22Rv1 (cell line): Measurements from ENCODE around the gene GFI1B.

Experiments used
- ZFX ChIP-seq: fragments of 450-650 bp; IDR thresholded peaks from 2 replicates; pipeline ENCODE4 v1.6.1; 2017; ENCODE audit warnings: antibody characterized with exemption, borderline replicate concordance
- TF ChIP-seq, protein P1 (sequence below): fragments of 450-650 bp; IDR thresholded peaks from 2 replicates; pipeline ENCODE4 v1.5.1; 2017; ENCODE audit warnings: mild to moderate bottlenecking

DNA sequence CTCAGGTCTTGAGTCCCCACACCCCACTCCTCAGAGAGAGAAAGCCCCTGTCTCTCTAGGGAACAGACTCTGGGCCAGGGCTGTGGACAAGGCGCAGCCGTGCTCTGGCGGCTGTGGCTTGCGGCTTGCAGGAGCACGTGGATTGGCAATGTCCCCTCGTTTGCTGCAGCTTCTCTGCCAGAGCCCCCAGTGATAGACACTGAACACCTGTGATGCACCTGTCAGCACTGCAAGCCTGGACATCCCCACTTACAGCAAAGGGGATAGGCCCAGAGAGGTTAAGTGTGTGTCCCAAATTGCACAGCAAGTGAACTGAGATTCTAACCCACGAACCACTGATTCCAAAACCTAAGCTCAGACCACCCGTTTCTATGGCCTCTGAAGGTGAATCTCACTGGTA, 7.0 kb downstream of the GFI1B start:
- TF ChIP-seq, protein P1, sequence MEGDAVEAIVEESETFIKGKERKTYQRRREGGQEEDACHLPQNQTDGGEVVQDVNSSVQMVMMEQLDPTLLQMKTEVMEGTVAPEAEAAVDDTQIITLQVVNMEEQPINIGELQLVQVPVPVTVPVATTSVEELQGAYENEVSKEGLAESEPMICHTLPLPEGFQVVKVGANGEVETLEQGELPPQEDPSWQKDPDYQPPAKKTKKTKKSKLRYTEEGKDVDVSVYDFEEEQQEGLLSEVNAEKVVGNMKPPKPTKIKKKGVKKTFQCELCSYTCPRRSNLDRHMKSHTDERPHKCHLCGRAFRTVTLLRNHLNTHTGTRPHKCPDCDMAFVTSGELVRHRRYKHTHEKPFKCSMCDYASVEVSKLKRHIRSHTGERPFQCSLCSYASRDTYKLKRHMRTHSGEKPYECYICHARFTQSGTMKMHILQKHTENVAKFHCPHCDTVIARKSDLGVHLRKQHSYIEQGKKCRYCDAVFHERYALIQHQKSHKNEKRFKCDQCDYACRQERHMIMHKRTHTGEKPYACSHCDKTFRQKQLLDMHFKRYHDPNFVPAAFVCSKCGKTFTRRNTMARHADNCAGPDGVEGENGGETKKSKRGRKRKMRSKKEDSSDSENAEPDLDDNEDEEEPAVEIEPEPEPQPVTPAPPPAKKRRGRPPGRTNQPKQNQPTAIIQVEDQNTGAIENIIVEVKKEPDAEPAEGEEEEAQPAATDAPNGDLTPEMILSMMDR: no peak
- no peak for TF ChIP-seq ZFX
